Measurements from ENCODE around the gene ABCC10.

DNA sequence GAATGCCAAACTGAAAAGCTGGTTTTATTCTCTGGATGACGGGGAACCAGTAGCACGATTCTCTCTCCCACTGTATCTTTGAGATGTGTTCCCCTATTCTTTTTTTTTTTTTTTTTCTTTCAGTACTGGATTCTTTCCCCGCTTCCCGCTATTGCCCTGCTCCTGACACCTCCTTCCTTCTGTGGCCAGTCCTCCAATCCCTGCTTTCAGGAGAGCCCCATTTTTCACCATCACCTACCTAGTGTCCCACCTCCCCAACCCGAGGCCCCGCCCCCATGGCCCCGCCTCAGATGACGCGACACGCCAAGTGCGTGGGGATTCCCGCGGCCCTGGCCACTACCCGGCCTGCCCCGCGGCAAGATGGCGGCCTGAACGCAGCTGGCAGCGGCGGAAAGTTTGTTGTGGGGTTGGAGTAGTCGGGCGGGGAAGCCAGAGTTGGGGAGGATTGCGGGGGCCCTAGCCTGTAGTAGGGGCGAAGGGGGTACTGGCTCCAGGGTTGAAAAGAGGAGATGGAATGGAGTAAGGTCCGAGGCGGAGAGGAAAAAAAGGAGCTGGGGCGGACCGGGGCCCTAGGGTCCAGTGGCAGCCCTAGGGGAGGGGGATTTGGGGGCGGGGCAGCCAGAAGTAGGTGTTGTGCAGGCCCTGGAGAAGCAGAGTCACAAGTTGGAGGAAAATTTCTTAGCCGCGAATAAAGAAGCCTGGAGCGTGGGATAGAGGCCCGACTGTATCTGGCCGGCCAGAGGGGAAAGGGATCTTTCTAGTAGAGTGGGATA is 50.1 kb downstream of the ABCC10 start, which contains the start of gene TJAP1:
- TF ChIP-seq, protein P1, sequence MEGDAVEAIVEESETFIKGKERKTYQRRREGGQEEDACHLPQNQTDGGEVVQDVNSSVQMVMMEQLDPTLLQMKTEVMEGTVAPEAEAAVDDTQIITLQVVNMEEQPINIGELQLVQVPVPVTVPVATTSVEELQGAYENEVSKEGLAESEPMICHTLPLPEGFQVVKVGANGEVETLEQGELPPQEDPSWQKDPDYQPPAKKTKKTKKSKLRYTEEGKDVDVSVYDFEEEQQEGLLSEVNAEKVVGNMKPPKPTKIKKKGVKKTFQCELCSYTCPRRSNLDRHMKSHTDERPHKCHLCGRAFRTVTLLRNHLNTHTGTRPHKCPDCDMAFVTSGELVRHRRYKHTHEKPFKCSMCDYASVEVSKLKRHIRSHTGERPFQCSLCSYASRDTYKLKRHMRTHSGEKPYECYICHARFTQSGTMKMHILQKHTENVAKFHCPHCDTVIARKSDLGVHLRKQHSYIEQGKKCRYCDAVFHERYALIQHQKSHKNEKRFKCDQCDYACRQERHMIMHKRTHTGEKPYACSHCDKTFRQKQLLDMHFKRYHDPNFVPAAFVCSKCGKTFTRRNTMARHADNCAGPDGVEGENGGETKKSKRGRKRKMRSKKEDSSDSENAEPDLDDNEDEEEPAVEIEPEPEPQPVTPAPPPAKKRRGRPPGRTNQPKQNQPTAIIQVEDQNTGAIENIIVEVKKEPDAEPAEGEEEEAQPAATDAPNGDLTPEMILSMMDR (conservative IDR thresholded peaks at IDR 0.05 in 1 of 2, IDR thresholded peaks at IDR 0.05 in 1 of 2; ENCODE audit: extremely low read depth in 1 of 2, insufficient read depth in 1 of 2, low read depth in 1 of 2, low read length in 2 of 2): no peak
- TF ChIP-seq EZH2 (IDR thresholded peaks at IDR 0.05; ENCODE audit: borderline replicate concordance, low read length): no peak

All from mammary epithelial cell (primary cell).